Measurements from ENCODE around the gene NOC2L.

The NOC2L gene

GRCh38 chr1:913491-914130, 45.4 kb downstream of the NOC2L start:
- no peak for DNase-seq

GRCh38 chr1:912740-913301, 46.2 kb downstream of the NOC2L start:
- DNase-seq: no peak

GRCh38 chr1:911875-912739, 46.9 kb downstream of the NOC2L start:
- no peak for DNase-seq

DNA sequence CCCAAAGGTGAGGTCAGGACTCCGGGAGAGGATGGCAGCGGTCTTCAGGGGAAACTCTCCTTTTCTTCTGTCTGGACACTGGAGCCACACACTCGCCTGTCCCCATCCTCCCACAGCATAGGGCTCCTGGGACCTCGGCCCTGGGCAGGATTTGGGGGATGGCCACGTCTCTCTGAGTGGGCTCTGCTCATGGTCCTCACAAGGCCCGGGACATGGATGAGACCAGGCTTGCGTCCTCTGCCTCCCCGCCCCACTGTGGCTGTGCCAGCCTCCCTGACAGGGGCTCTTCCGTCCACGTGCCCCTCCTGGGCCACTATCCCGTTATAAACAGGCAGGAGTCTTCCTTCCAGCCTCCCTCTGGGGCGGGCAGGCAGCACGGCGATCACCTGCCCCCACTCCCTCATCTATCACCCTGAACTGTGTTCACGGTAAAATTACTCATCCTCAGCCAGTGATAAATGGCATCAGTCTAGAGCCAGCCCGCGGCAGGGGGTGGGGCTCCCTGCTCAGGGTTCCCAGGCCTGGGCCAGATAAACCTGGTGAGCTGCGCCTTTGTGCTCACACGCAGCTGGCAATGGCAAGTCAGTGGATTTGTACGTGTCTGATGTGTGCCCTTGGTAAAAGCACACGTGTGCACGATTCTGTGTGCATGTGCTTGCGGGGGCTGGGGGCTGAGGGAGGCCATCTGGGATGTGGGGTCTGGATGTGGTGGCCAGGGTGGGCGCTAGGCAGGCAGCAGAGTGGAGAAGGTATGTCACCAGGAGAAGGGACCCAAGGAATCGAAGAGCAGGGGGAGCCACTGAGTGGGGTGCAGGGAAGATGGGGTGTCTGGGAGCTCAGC, 48.0 kb downstream of the NOC2L start:
- DNase-seq: no peak

- DNase-seq: no peak
Observed at GRCh38 chr1:910311-910880, 48.7 kb downstream of the NOC2L start.

DNA sequence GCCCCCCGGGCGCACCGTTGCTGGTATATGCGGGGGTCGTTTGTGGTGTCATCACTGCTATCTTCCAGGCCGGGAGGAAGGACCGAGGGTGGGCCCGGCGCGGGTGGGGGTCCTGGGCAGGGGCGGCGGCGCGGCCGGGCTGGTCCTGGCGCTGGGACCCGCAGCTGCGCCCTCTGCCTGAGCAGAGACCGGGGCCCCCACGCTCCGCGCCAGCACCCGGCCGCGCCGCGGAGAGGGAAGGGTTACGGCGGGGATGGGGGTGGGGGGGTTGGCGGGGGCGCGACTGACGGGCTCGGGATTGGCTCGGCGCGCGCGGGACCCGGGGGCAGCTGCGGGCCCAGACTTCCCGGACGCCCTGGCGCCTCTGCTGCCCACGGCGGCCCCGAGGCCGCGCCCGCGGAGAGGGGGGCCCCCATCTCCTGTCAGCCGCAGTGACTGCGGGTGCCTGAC, 49.2 kb downstream of the NOC2L start:
- no peak for DNase-seq

DNA sequence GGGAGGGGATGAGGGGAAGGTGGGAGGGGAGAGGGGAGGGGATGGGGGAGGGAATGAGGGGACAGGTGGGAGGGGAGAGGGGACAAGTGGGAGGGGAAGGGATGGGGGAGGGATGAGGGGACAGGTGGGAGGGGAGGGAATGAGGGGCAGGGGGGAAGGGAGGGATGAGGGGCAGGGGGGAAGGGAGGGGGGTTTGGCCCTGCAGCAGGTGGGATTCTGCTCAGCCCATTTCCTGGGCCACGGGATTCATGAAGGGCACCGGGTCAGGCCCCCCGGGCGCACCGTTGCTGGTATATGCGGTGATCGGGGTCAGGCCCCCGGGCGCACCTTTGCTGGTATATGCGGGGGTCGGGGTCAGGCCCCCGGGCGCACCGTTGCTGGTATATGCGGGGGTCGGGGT, 50.4 kb downstream of the NOC2L start:
- no peak for DNase-seq

- DNase-seq: no peak
Observed at GRCh38 chr1:907611-908451, 51.2 kb downstream of the NOC2L start.

DNA sequence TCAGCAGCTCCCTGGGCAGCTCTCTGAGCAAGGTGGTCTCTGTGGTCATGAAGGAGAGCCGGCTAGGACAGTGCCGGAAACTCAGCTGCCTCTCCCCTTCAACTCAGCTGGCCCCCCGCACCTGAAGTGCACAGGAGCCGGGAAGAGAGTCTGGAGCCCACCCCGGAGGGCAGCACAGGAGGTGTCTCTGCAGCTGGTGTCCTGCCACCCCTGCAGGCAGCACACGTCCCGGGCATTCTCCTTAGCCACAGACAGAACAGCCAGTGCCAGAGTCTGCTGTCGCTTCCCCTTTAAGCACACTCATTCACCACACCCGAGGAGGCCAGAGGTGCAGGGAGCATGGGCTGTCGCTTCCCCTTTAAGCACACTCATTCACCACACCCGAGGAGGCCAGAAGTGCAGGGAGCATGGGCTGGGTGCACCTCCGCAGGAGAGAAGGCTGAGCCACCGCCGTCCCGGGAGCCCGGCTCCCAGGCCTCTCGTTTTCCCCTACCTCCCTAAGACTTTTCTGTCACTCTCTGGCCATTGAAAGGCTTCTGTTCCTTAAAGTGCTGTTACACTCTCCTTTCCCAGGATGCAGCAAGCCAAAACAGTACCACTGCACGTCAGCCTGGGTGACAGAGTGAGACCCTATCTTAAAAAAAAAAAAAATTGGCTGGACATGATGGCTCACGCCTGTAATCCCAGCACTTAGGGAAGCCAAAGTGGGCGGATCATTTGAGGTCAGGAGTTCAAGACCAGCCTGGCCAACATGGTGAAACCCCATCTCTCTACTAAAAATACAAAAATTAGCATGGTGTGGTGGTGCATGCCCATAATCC, 52.2 kb downstream of the NOC2L start:
- DNase-seq: no peak

GRCh38 chr1:905811-906599, 53.1 kb downstream of the NOC2L start:
- DNase-seq: no peak

DNA sequence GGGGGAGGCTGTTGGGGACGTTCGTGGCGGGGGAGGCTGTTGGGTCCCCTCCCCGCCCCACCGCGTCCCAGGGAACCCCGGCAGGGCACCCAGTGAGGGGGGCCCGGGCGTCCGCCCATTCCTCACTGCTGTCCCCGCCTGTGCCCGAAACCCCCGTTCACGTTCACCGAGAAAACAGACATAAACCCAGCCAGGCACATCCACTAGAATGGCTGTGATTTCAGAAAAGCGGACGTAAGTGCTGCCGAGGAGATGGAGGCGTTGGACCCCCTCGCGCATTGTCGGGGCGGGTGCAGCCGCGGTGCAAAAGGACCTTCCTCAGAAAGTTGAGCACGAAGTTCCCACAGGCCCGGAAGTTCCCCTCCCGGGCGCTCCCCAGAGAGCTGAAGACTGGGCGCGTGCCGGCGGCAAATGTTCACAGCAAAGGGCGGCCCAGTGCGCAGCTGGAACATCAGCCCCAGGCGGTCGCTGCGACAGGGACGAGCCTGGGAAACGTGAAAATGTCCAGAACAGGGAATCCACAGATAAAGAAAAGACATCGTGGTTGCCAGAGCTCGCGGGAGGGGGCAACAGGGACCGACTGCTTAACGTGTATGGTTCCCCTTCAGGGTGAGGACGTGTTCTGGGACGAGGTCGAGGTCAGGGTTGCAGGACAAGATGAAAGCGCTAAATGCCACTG, 53.8 kb downstream of the NOC2L start:
- no peak for DNase-seq

DNA sequence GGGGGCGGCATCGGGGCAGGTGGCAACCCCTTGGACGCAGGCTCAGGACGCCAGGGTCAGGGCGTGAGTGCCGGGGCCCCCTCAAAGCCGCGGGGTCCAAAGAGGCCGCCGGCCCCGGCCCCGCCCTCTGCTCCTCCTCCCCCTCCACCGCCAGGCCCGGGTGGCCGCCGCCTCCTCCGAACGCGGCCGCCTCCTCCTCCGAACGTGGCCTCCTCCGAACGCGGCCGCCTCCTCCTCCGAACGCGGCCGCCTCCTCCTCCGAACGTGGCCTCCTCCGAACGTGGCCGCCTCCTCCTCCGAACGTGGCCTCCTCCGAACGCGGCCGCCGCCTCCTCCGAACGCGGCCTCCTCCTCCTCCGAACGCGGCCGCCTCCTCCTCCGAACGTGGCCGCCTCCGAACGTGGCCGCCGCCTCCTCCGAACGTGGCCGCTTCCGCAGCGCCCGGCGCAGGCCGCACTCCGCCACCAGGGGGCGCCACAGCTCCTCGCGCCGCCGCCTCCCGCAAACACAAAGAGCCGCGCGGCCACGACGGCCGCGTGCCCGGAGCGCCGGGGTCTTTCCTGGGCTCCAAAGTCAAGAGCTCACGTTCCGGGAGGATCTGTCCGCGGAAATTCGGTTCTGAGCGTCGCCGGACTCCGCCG, 54.6 kb downstream of the NOC2L start:
- DNase-seq: peak; percentile 84

DNA sequence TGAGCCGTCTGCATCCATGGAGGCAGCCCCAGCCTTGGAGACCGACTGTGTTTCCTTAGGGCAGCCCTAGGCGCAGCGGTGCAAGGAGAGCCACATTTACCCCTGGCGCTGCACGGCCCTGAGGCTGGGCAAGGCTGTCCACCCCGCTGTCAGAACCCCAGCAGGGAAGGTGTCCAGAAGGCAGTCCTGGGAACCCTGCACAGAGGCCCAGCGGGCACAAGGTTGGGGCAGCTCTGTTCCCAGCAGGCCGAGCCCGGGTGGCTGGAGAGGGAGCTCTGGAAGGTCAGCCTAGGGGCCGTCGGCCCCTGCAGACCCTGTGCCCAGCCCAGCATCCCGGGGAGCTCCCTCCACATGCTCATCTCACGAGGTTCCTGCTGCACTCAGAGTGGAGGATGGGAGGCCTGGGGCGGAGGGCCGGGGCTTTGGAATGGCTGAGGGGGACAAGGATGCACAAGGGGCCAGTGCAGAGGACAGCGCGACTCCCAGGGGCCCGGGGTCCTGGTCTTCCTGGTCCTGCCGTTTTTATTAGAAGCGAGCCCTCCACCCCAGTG, 55.3 kb downstream of the NOC2L start:
- no peak for DNase-seq

- no peak for DNase-seq
Observed at GRCh38 chr1:903305-903704, 55.8 kb downstream of the NOC2L start.

DNA sequence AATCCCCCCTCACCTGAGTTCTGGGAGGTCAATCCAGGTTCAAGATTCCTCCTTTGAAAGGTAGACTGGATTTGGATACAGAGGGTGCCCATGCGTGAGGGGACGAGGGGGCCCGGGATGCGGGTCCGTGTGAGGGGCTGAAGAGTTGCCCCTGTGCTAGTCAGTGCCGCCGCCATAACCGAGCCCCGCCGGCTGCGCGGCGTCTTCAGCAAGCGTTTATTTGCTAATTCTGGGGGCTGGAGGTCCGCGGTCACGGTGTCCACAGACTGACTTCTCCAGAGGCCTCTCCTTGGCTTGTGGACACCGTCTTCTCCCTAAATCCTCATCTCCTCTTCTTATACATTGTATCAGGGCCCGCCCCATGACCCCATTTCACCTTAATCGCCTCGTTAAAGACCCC, 56.3 kb downstream of the NOC2L start:
- DNase-seq: no peak

GRCh38 chr1:901108-901859, 57.8 kb downstream of the NOC2L start:
- no peak for DNase-seq

GRCh38 chr1:899636-900317, 59.3 kb downstream of the NOC2L start:
- no peak for DNase-seq

Measured in central memory CD4-positive, alpha-beta T cell (primary cell).